Naive thymus-derived CD4-positive, alpha-beta T cell (primary cell): ENCODE data around the gene MYT1. TPM values are rescaled to one million over a fixed set of nuclear protein-coding genes. Genes with fewer than 3 reads are reported as not detected.

ENCODE experiments used
- ATAC-seq: fragments of 150-1000 bp; cut with Tn5 transposase; 2 replicates; pipeline ENCODE4 v1.10.0; 2021; ENCODE audit warnings: mild to moderate bottlenecking, moderate library complexity
- CTCF ChIA-PET: fragments of 350-600 bp; sonication (Branson Sonifier 250); formaldehyde crosslinking; loops from one replicate; lab custom pipeline; 2021; ENCODE audit warnings: antibody characterized with exemption; lab: Charles Lee
- POLR2A ChIA-PET: fragments of 350-600 bp; sonication (Branson Sonifier 250); formaldehyde crosslinking; loops from one replicate; lab custom pipeline; 2021; ENCODE audit warnings: antibody characterized with exemption, inconsistent platforms; lab: Charles Lee
- DNase-seq, 9 donors: peaks; one replicate each; pipeline versions ENCODE4 v3.0.0 to v3.0.0-alpha.2; 2020 to 2022; ENCODE audit warnings: mixed read lengths in 1 of 9
- H3K27ac ChIP-seq: one replicate; pipeline ENCODE4 v1.7.0; 2013; ENCODE audit warnings: mild to moderate bottlenecking, low read depth, low read length, moderate library complexity
- H3K27me3 ChIP-seq, 2 donors: one replicate each; pipeline ENCODE4 v1.7.0; 2013; ENCODE audit warnings: low read length in 2 of 2, mild to moderate bottlenecking in 2 of 2, moderate library complexity in 2 of 2; ENCODE audit not compliant: control insufficient read depth in 2 of 2, insufficient read depth in 2 of 2
- H3K36me3 ChIP-seq, 3 experiments: 1 replicate in 2 of 3; 2 replicates in 1 of 3; pipeline ENCODE4 v1.7.0; 2013; ENCODE audit warnings: low read length in 3 of 3, mild to moderate bottlenecking in 3 of 3, moderate library complexity in 1 of 3; ENCODE audit not compliant: insufficient read depth in 3 of 3, control insufficient read depth in 2 of 3
- H3K4me1 ChIP-seq, 2 donors: one replicate each; pipeline ENCODE4 v1.7.0; 2013; ENCODE audit warnings: low read length in 2 of 2, mild to moderate bottlenecking in 2 of 2, moderate library complexity in 1 of 2; ENCODE audit not compliant: control insufficient read depth in 2 of 2, insufficient read depth in 2 of 2
- H3K4me3 ChIP-seq: 2 replicates; pipeline ENCODE4 v1.7.0; 2013; ENCODE audit warnings: mild to moderate bottlenecking, low read length
- H3K9me3 ChIP-seq, 3 experiments: 1 replicate in 2 of 3; 2 replicates in 1 of 3; pipeline ENCODE4 v1.7.0; 2013; ENCODE audit warnings: low read length in 3 of 3; ENCODE audit not compliant: control insufficient read depth in 2 of 3
- H3K27ac Mint-ChIP-seq, 9 donors: one replicate each; pipeline ENCODE4 v1.8.0; 2020 to 2022; ENCODE audit warnings: mixed read lengths in 9 of 9, mild to moderate bottlenecking in 8 of 9, moderate library complexity in 5 of 9, inconsistent platforms in 2 of 9
- H3K27me3 Mint-ChIP-seq, 5 donors: one replicate each; pipeline ENCODE4 v1.8.0; 2021 to 2022; ENCODE audit warnings: mixed read lengths in 5 of 5, mild to moderate bottlenecking in 1 of 5
- H3K36me3 Mint-ChIP-seq, 5 donors: one replicate each; pipeline ENCODE4 v1.8.0; 2020 to 2022; ENCODE audit warnings: mixed read lengths in 5 of 5, mild to moderate bottlenecking in 3 of 5, inconsistent platforms in 1 of 5
- H3K4me1 Mint-ChIP-seq, 7 donors: one replicate each; pipeline ENCODE4 v1.8.0; 2020 to 2022; ENCODE audit warnings: mixed read lengths in 7 of 7, mild to moderate bottlenecking in 3 of 7, inconsistent platforms in 1 of 7
- H3K4me3 Mint-ChIP-seq, 10 donors: one replicate each; pipeline ENCODE4 v1.8.0; 2020 to 2022; ENCODE audit warnings: mild to moderate bottlenecking in 10 of 10, mixed read lengths in 10 of 10, moderate library complexity in 6 of 10, inconsistent platforms in 2 of 10
- H3K9me3 Mint-ChIP-seq, 11 donors: one replicate each; pipeline ENCODE4 v1.8.0; 2020 to 2022; ENCODE audit warnings: mixed read lengths in 11 of 11, mild to moderate bottlenecking in 4 of 11, inconsistent platforms in 1 of 11, moderate library complexity in 1 of 11
- intact Hi-C, 2 donors: fragments of 100-400 bp; cut with micrococcal nuclease; formaldehyde crosslinking; loops; one replicate each; pipeline ENCODE4 v1.15.1; 2023
- polyA plus RNA-seq, 2 donors: library from polyadenylated mRNA; unstranded; fragments of 300-500 nt; fragmentation: Illumina TruSeq; gene quantifications; one replicate each; pipeline ENCODE4 v1.2.3, GENCODE V29; 2021
- total RNA-seq, 6 experiments: library from RNA in 5 of 6; stranded (reverse) in 5 of 6; gene quantifications; 1 replicate in 5 of 6; 2 replicates in 1 of 6; pipeline ENCODE4 v1.2.3 and lab custom pipeline; 2021 to 2026

The MYT1 gene
- total and polyA plus RNA-seq, 7 experiments from 2014 or later = not detected

GRCh38 chr20:64138276-64138815 lies 25.9 kb upstream of the MYT1 start:
- Mint-ChIP-seq H3K36me3 (no peaks in the 10 kb centered on the region), H3K4me3 (no peak overlapping the region), H3K27ac (no peak overlapping the region), H3K4me1 (peaks cover 0 to 5% (median 0%) of the 10 kb centered on the region in 7 donors), H3K9me3 (no peaks in the 10 kb centered on the region), H3K27me3 (peaks cover 0 to 13% (median 4%) of the 10 kb centered on the region in 5 donors)
- Histone ChIP-seq H3K36me3 (no peaks in the 10 kb centered on the region), H3K27me3 (no peaks in the 10 kb centered on the region), H3K9me3 (no peaks in the 10 kb centered on the region), H3K27ac (no peak overlapping the region), H3K4me1 (no peaks in the 10 kb centered on the region), H3K4me3 (no peak overlapping the region)
- ATAC-seq = no peak
- DNase-seq = peak in 1 of 9 donors; percentile 14
- ChIA-PET CTCF (no interaction called here), POLR2A (no interaction called here)
- intact Hi-C loops = no loop called here

- Histone ChIP-seq H3K27me3 (no peaks in the 10 kb centered on the region), H3K27ac (no peak overlapping the region), H3K4me1 (no peaks in the 10 kb centered on the region), H3K9me3 (no peaks in the 10 kb centered on the region), H3K4me3 (no peak overlapping the region), H3K36me3 (no peaks in the 10 kb centered on the region)
- H3K27ac Mint-ChIP-seq = no peak overlapping the region
- no peak for ATAC-seq
- peak in 1 of 9 donors; percentile 13 for DNase-seq
- no peak overlapping the region for H3K4me3 Mint-ChIP-seq
- ChIA-PET POLR2A (no interaction called here), CTCF (no interaction called here)
- peaks cover 0 to 9% (median 3%) of the 10 kb centered on the region in 11 donors for H3K9me3 Mint-ChIP-seq
- peaks cover 0 to 3% (median 0%) of the 10 kb centered on the region in 5 donors for H3K36me3 Mint-ChIP-seq
- H3K27me3 Mint-ChIP-seq = peaks cover 0 to 13% (median 4%) of the 10 kb centered on the region in 5 donors
- intact Hi-C loops = no loop called here
- H3K4me1 Mint-ChIP-seq = peaks cover 0 to 5% (median 0%) of the 10 kb centered on the region in 7 donors
Observed at GRCh38 chr20:64139199-64140060, 24.8 kb upstream of the MYT1 start.

- ChIA-PET CTCF (no interaction called here), POLR2A (no interaction called here)
- Histone ChIP-seq H3K4me1 (no peaks in the 10 kb centered on the region), H3K27ac (no peak overlapping the region), H3K4me3 (no peak overlapping the region), H3K9me3 (peaks cover 0 to 6% (median 0%) of the 10 kb centered on the region in 3 experiments), H3K27me3 (no peaks in the 10 kb centered on the region), H3K36me3 (no peaks in the 10 kb centered on the region)
- ATAC-seq (no peak), DNase-seq (peak in 1 of 9 donors; percentile 16)
- peak overlapping the region in 1 of 10 donors; percentile 54 for H3K4me3 Mint-ChIP-seq
- peaks cover 4 to 15% (median 7%) of the 10 kb centered on the region in 11 donors for H3K9me3 Mint-ChIP-seq
- peaks cover 0 to 5% (median 0%) of the 10 kb centered on the region in 7 donors for H3K4me1 Mint-ChIP-seq
- peaks cover 0 to 16% (median 4%) of the 10 kb centered on the region in 5 donors for H3K27me3 Mint-ChIP-seq
- intact Hi-C loops = no loop called here
- peaks cover 0 to 10% (median 0%) of the 10 kb centered on the region in 5 donors for H3K36me3 Mint-ChIP-seq
- peak overlapping the region in 1 of 9 donors; percentile 45 for H3K27ac Mint-ChIP-seq
Observed at GRCh38 chr20:64140061-64140931, 24.0 kb upstream of the MYT1 start.

- Histone ChIP-seq H3K9me3 (peaks cover 0 to 11% (median 0%) of the 10 kb centered on the region in 3 experiments), H3K4me3 (no peak overlapping the region), H3K27me3 (no peaks in the 10 kb centered on the region), H3K27ac (no peak overlapping the region), H3K4me1 (no peaks in the 10 kb centered on the region), H3K36me3 (no peaks in the 10 kb centered on the region)
- peaks cover 0 to 10% (median 0%) of the 10 kb centered on the region in 5 donors for H3K36me3 Mint-ChIP-seq
- ATAC-seq (no peak), DNase-seq (peak in 1 of 9 donors; percentile 14)
- peaks cover 4 to 19% (median 9%) of the 10 kb centered on the region in 11 donors for H3K9me3 Mint-ChIP-seq
- intact Hi-C loops = no loop called here
- H3K27me3 Mint-ChIP-seq = peaks cover 0 to 12% (median 2%) of the 10 kb centered on the region in 5 donors
- peaks cover 0 to 3% (median 0%) of the 10 kb centered on the region in 7 donors for H3K4me1 Mint-ChIP-seq
- peak overlapping the region in 1 of 9 donors; percentile 45 for H3K27ac Mint-ChIP-seq
- H3K4me3 Mint-ChIP-seq = no peak overlapping the region
- CTCF ChIA-PET = no interaction called here
- POLR2A ChIA-PET = no interaction called here
Observed at GRCh38 chr20:64140956-64141355, 23.3 kb upstream of the MYT1 start.

- Histone ChIP-seq H3K9me3 (peaks cover 0 to 11% (median 0%) of the 10 kb centered on the region in 3 experiments), H3K27ac (no peak overlapping the region), H3K36me3 (no peaks in the 10 kb centered on the region), H3K4me3 (no peak overlapping the region), H3K4me1 (no peaks in the 10 kb centered on the region), H3K27me3 (no peaks in the 10 kb centered on the region)
- DNase-seq (no peak), ATAC-seq (no peak)
- intact Hi-C loops = no loop called here
- Mint-ChIP-seq H3K36me3 (peaks cover 0 to 10% (median 0%) of the 10 kb centered on the region in 5 donors), H3K9me3 (peaks cover 4 to 19% (median 10%) of the 10 kb centered on the region in 11 donors), H3K4me1 (peaks cover 0 to 3% (median 0%) of the 10 kb centered on the region in 7 donors), H3K27me3 (peaks cover 0 to 12% (median 0%) of the 10 kb centered on the region in 5 donors), H3K27ac (peak overlapping the region in 1 of 9 donors; percentile 42), H3K4me3 (no peak overlapping the region)
- ChIA-PET CTCF (no interaction called here), POLR2A (no interaction called here)
Observed at GRCh38 chr20:64142590-64142989, 21.7 kb upstream of the MYT1 start.
